NCI-H1930 (cell line): Measurements from ENCODE around the gene ZNF674.

Experiments used
- DNase-seq, 2 experiments: peaks; one replicate each; lab custom pipeline; 2025; lab: John Stamatoyannopoulos, UW

The ZNF674 gene

DNA sequence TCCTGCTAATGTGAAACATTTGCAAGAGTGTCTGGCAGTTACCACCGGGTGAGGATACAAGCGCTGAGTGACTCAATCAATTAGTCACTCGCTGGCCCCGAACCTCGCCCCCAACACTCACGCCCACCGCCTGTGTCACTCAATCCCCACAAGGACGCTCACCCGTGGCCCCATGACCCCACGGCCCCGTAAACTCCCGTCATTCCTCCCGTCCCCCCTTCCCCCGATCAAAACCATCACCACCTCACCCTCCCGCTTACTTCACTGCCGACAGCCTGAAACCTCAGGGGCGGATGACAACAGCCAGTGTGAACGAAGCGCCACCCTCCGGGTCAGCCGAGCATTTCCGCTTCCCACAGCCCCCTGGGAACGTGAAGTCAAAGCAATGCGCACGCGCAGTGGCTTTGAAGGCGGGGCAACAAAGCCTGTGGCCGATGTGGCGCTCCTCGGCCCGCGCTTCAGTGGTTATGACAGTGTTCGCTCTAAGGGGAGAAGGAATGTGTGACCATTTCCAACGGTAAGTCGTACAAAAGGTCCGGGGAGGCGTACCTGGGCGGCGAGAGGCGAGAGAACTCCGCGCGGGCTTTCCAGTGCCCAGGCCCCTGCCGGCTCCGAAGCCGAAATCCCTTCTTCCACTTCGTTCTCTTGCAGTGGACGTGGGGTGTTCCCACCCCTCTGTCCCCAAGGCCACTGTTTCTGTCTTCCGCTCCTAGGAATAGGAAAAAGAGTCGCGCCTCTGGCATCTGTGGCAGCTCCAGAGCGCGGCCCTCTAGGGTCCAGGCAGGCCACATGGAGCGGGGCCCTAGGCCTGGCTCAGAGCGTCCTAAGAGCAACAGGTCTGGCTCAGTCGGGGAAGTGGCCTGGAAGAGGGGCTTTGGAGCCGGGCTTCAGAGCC is at the start of gene ZNF674:
TSS of gene ZNF674 (minus strand) at position 311 of the 895 bp plus-strand sequence. CDS start 3,334 bp downstream, outside the sequence.
- peak; percentile 85 for DNase-seq

DNA sequence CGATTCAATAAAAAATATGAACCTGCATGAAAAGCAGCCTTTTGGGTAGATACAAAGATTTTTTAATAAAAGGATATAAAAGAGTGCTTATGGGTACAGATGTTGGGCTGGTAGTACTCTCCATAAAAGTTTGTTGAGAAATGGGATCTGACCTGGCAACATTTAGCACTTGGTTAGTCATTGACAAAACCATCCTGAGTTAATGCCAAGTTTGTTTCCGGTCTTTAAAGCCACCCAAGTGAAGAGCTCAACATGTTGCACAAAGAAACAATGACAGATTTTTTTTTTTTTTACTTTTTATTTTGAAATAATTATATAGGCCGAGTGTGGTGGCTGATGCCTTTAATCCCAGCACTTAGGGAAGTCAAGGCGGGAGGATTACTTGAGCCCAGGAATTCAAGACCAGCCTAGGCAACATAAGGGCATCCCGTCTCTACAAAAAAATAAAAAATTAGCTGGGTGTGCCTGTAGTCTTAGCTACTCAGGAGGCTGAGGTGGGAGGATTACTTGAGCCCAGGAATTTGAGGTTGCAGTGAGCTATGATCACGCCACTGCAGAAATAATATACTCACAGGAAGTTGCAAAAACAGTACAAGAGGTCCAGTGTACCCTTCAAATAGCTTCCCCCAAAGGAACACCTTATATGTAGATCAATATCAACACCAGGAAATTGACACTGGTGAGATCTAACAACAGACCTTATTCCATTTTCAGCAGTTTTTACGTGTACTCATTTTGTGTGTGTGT is 44.9 kb upstream of the ZNF674 start:
- DNase-seq, result no peak

- DNase-seq, result no peak
Measured at GRCh38 chrX:46588263-46588662, 43.0 kb upstream of the ZNF674 start.

DNA sequence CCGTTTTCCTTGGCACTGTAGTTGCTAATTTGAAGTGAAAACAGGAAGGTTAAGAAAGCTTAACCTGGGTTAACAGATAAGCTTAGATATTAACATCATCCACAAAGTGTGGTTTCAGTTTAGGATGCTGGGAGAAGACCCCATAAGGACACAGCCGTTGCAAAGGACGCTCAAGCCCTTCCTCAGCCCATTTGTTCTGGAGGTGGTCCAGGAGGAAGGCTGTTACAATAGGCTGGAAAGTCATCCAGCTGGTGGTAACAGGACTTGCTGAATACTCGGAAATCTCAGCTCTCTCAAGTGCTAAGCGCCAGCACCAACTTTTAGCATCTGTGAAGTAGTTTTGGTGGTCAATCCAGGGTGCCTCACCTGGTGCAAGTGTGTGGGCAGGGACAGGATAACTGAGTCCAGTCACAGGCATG is 42.5 kb upstream of the ZNF674 start:
- no peak for DNase-seq

GRCh38 chrX:46587158-46587557 is 41.9 kb upstream of the ZNF674 start:
- no peak for DNase-seq

GRCh38 chrX:46584736-46585135 is 39.5 kb upstream of the ZNF674 start:
- no peak for DNase-seq

GRCh38 chrX:46582966-46583365 is 37.7 kb upstream of the ZNF674 start:
- DNase-seq, result no peak

GRCh38 chrX:46582325-46582724 is 37.1 kb upstream of the ZNF674 start:
- no peak for DNase-seq

- DNase-seq, result no peak
Measured at GRCh38 chrX:46580613-46581012, 35.4 kb upstream of the ZNF674 start.

DNA sequence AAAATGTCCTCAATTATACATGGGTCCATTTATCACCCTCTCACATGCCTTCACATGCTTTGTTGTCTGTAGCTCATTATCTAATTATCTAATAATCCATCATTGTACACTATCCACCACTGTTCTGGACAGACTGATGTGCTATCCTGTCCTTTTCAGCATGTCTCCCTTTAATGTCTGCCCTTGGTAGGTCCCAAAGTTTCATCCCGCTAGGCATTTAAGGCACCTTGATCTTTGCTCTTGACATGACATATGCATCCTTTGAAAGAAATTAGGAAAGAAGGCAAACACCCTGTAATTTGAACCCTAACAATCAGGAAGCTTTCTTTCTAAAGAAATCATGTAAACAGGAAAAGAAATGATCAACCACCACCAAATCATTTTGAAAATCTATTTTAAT is 34.0 kb upstream of the ZNF674 start:
- no peak for DNase-seq

DNA sequence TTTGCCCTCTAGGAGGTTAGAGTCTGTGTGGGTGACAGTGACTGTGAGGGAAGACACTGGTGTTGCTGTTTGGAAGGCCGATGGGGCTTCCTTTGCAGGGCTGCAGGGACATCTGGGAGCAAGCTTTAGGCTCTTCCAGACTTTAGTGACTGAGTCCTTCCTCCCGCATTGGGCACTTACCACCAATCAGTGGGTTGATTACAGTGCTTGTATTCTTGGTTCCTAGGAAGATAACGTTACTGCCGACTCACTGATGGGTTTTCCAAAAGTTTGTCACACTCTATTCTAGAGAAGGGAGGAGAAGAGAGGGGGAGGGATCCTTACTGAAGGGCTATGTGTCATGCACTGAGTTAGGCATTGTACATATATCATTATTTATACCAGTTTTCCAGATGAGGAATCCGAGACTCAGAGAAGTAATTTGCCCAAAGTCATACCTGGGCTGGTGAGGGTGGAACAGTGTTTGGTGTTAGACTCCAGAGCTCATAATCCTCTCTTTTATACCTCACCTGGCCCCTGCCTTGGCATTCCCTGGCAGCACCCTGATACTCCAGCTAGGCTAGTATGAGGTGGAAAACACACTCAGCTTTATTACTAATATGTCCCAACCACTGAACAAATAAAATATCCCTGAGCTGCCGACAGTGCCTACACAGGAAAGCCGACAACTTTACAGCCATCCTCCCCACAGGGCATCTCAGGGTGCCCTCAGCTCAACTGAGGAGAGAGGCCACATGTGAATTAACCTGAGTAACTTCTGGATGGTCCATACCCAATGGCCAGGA is 32.2 kb upstream of the ZNF674 start:
- DNase-seq, result no peak

GRCh38 chrX:46576458-46576857 is 31.2 kb upstream of the ZNF674 start:
- no peak for DNase-seq

GRCh38 chrX:46575991-46576392 is 30.8 kb upstream of the ZNF674 start:
- DNase-seq, result no peak

DNA sequence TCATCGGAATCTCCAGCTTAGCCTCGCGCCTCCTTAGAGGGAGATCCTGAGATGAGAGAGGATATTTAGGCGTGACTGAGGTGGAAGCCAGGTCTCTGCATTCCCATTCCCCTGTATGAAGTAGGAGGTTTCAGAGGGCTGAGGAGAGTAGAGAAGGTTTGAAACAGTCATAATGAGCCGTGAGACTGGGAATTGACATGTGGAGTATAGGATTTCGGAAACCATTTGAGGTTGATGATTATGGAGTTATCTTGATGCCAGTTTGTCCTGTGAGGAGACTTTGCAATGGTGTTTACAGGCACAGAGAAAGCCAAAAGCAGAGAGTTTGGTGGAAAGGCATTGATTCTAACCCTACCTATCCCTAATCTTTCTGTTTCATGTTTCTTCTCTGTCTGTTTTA is 30.4 kb upstream of the ZNF674 start:
- DNase-seq, result no peak

DNA sequence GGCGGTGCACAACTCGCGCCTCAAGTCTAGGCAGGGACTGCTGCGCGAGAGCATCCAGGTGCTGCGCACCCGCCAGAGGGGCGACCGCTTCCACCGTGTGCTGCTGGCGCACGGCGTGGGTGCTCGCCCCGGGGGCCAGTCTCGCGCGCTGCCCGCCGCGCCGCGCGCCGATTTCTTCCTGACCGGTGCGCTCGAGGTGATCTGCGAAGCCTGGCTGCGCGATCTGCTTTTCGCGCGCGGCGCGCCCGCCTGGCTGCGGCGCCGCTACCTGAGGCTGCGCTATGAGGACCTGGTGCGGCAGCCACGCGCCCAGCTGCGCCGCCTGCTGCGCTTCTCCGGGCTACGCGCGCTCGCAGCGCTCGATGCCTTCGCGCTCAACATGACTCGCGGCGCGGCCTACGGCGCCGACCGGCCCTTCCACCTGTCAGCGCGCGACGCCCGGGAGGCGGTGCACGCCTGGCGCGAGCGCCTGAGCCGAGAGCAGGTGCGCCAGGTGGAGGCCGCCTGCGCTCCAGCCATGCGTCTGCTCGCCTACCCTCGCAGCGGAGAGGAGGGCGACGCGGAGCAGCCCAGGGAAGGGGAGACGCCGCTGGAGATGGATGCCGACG is 29.7 kb upstream of the ZNF674 start:
- peak; percentile 4 to 26 for DNase-seq

DNA sequence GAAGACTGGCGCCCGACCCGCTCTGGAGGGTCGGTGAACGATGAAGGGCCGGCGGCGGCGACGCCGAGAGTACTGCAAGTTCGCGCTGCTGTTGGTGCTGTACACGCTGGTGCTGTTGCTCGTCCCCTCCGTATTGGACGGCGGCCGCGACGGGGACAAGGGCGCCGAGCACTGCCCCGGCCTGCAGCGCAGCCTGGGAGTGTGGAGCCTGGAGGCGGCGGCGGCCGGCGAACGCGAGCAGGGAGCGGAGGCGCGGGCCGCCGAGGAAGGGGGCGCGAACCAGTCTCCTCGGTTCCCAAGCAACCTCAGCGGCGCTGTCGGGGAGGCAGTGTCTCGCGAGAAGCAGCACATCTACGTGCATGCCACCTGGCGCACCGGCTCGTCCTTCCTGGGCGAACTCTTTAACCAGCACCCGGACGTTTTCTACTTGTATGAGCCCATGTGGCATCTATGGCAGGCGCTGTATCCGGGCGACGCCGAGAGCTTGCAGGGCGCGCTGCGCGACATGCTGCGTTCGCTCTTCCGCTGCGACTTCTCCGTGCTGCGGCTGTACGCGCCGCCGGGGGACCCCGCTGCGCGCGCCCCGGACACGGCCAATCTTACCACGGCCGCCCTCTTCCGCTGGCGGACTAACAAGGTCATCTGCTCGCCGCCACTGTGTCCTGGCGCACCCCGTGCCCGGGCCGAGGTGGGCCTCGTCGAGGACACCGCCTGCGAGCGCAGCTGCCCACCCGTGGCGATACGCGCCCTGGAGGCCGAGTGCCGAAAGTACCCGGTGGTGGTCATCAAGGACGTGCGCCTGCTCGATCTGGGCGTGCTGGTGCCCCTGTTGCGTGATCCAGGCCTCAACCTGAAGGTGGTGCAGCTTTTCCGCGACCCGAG is 28.9 kb upstream of the ZNF674 start:
- DNase-seq, result peak; percentile 70 to 76

- peak; percentile 39 to 67 for DNase-seq
Measured at GRCh38 chrX:46573331-46573891, 28.2 kb upstream of the ZNF674 start, which contains the start of gene CHST7. CHST7 (plus strand) TSS chrX:46573765; CDS start chrX:46573932, 167 bp downstream.

DNA sequence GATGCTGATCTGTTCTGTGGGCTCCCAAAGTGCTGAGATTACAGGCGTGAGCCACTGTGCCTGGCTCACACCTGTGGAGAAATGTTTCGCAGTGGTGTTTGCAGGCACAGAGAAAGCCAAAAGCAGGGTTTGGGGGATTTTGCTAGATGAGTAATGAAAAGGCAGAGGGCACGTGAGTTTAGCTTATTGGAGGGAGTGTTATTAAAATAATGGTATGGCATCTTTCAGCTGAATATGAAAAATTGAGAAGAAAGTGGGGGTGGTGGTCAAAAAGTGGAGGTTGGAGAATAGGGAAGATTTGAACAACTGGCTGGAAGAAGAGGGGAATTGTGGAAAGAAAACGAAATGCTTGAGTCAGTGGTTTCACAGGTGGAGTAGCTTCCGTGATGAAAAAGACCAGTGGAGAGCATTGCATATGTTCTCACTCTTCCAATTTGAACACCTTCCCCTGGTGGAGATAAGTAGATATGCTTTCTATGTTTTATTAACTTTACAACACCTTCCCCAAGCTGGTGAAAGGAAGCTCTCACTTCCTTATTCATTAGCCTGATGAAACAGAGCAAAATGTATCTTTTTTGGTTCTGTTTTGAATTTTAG is 27.2 kb upstream of the ZNF674 start:
- no peak for DNase-seq

GRCh38 chrX:46571423-46572339 is 26.5 kb upstream of the ZNF674 start:
- no peak for DNase-seq
